Measurements from ENCODE around the gene PRXL2B.

Gene PRXL2B

GRCh38 chr1:2595812-2596529 is 9.4 kb downstream of the PRXL2B start:
- DNase-seq (ENCODE audit: low spot score) = no peak
- no peak for TF ChIP-seq CTCF (IDR thresholded peaks at IDR 0.05; ENCODE audit: extremely low read depth, missing control alignments)

- no peak for DNase-seq (ENCODE audit: low spot score)
- no peak for TF ChIP-seq CTCF (IDR thresholded peaks at IDR 0.05; ENCODE audit: extremely low read depth, missing control alignments)
These were observed 10.2 kb downstream of the PRXL2B start for GRCh38 chr1:2596530-2597333.

- TF ChIP-seq CTCF (IDR thresholded peaks at IDR 0.05; ENCODE audit: extremely low read depth, missing control alignments) = no peak
These were observed 11.1 kb downstream of the PRXL2B start for GRCh38 chr1:2597441-2598328.

GRCh38 chr1:2598329-2598931 is 11.9 kb downstream of the PRXL2B start:
- no peak for TF ChIP-seq CTCF (IDR thresholded peaks at IDR 0.05; ENCODE audit: extremely low read depth, missing control alignments)
- no peak for DNase-seq (ENCODE audit: low spot score)

More at GRCh38 chr1:2597441-2598328, 11.1 kb downstream of the PRXL2B start:
- DNase-seq (ENCODE audit: low spot score) = no peak

- no peak for DNase-seq (ENCODE audit: low spot score)
- TF ChIP-seq CTCF (IDR thresholded peaks at IDR 0.05; ENCODE audit: extremely low read depth, missing control alignments) = no peak
These were observed 15.2 kb downstream of the PRXL2B start for GRCh38 chr1:2601721-2602303.

- TF ChIP-seq CTCF (IDR thresholded peaks at IDR 0.05; ENCODE audit: extremely low read depth, missing control alignments) = no peak
- no peak for DNase-seq (ENCODE audit: low spot score)
These were observed 15.8 kb downstream of the PRXL2B start for GRCh38 chr1:2602311-2602835.
